HG02852 (cell line): ENCODE measurements around the gene TNS1.

ENCODE experiments used
- ATAC-seq: cut with Tn5 transposase; IDR thresholded peaks from one replicate; pipeline ENCODE4 v1.9.1; 2021; ENCODE audit warnings: mild to moderate bottlenecking, moderate library complexity; ENCODE audit not compliant: unreplicated experiment

Gene TNS1

DNA sequence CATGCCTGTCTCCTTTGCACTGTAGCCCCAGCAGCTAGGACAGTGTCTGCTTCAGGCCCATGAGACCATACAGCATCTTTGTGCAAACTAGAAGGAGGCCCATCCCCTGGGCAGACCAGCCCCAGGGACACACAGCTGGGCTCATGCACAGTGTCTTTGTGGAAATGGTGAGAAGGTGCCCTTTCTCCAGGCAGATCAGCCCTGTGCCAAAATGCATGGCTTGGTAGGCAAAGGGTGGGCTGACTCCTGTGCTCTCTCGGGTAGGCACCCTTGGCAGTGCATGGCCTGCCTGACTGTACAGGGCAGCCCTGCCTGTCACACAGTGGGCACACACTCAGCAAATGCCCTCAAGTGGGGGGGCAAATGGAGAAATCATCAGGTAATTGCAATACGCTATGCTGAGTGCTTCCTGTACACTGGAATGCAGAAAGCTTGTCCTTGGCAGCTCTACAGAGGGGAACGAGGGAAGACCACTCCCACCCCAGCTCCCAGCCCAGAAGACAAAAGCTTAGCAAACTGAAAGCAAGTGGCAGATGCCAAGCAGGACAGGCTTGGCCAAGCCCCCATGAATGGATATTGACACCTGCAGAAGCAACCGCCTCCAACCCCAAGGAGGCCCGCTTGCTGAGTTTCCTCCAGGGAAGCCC, 21.6 kb downstream of the TNS1 start:
- ATAC-seq, result no peak

DNA sequence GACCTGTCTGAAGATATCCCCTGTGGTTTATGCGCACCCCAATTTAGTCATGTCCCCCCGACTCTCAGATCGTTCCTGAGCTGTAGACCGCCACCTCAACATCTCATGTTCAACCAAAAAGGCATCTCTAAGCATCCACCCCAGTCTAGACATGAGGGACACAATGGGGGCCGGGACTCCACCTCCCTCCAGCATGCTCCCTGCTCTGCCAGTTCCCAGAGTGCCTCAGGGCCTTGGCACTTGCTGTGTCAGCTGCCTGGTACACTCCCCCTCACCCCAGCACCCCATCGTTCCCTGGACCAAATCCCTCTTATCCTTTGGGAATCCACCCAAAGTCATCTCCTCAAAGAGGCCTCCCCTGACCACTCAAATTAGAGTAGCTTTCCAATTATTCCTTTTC, 22.2 kb downstream of the TNS1 start:
- ATAC-seq, result no peak

- no peak for ATAC-seq
These were observed 22.8 kb downstream of the TNS1 start for GRCh38 chr2:217980036-217980435.

GRCh38 chr2:217979151-217979811, 23.5 kb downstream of the TNS1 start:
- no peak for ATAC-seq

DNA sequence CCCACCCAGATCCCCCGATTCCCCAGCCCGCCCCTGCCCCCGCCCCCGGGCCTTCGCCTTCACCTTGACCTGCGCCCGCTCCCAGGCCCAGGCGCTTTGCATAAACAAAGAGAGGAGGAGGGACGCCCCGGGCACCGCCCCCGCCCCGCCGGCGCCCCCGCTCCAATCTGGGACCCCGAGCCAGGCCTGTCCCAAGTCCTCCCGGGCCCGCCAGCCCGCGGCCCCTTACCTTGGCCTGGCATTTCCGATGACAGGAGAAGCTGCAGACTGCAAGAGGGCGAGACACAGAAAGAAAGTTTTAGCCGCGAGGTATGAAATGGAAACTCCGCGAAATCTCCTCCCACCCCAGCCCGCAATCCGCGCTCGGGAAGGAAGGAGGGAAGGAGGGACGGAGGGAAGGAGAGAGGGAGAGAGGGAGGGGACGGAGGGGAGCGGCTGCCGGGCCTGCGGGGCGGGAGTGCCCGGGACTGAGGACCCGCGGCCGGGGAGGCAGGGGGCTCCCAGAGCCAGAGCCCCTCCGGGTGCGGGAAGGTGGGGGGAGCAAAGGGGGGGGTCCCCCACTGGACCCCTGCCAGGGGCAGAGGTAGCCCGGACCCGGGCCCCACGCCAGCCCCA, 24.2 kb downstream of the TNS1 start:
- ATAC-seq, result no peak

DNA sequence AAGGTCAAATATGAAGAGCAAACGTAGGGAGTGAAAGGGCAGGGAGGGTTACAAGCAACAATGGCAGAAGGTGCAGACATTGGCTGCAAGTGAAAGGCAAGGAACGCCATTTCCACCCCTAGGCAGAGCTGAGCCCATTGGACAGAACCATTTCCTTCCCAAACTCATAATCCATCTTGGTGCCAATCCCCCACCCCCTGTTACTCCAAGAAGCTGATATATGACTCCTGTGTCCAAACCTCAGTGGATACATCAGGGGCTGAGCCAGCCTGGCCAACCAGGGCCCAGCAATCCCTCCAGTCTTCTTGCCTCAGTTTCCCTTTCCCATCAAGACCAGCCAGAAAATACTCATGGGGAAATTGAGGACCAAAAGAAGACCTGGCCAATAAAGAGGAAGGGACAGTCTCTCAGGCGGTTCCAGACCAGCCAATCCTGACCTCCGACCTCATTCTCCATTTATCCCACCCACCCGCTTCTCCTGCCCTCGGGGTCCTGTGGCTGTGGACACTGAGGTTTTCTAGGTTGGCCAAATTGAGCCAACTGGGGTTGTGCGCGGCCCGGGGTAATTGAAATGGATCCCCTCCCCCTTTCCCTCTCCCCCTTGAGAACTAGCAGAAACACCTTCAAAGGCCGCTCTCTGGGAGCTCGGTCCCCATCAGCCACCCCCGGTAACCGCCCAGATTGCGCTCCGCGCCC, 24.8 kb downstream of the TNS1 start:
- no peak for ATAC-seq

GRCh38 chr2:217976301-217976700, 26.5 kb downstream of the TNS1 start:
- ATAC-seq, result no peak

GRCh38 chr2:217975626-217976025, 27.2 kb downstream of the TNS1 start:
- ATAC-seq, result no peak

- ATAC-seq, result no peak
These were observed 28.3 kb downstream of the TNS1 start for GRCh38 chr2:217974389-217975005.

- ATAC-seq, result no peak
These were observed 29.6 kb downstream of the TNS1 start for GRCh38 chr2:217973008-217973787.

GRCh38 chr2:217972490-217972889, 30.3 kb downstream of the TNS1 start:
- ATAC-seq, result no peak

DNA sequence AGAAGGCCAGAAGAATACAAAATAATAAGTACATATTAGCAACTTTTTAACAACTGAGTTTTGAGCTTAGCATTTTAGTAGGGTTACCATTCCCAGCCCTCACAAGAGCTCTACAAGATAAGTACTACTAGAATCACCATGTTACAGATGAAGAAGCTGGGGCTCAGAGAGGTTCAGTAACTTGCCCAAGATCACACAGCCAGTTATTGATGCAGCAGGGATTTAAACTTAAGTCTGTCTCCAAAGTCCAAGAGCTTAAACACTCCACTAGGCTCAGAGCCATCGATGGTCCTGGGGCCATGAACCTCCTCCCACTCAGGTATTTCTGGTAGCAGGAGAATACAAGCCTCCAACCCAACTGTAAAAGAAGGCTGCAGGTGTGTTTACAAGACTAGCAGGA, 30.8 kb downstream of the TNS1 start:
- ATAC-seq, result no peak

DNA sequence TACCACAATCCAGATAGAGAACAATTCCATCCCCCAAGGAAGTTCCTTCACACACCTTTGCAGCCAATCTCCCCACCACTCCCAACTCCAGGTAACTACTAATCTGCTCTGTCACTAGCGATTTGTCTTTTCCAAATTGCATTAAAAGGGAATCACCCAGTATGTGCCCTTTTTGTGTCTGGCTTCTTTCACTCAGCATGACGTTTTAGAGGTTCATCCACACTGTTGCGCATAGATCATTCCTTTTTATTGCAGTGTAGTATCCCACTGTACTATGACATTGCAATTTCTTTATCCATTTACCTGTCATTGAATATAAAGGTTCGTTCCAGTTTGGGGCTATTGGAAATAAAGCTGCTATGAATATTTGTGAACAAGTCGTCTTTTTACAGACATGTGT, 31.6 kb downstream of the TNS1 start:
- ATAC-seq, result no peak

- ATAC-seq, result no peak
These were observed 32.6 kb downstream of the TNS1 start for GRCh38 chr2:217970206-217970605.

- no peak for ATAC-seq
These were observed 33.2 kb downstream of the TNS1 start for GRCh38 chr2:217969588-217969987.

DNA sequence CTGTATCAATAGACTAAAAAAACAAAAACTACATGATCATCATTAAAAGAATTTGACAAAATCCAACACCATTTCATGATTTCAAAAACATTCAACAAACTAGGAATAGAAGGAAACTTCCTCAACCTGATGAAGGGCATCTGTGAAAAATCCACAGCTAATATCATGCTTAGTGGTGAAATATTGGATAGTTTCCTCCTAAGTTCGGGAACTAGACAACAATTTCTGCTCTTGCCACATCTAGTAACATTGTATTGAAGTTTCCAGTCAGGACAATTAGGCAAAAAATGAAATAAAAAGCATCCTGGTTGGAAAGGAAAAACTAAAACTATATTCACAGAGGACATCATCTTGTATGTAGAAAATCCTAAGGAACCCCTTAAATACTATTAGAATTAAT, 34.8 kb downstream of the TNS1 start:
- no peak for ATAC-seq

DNA sequence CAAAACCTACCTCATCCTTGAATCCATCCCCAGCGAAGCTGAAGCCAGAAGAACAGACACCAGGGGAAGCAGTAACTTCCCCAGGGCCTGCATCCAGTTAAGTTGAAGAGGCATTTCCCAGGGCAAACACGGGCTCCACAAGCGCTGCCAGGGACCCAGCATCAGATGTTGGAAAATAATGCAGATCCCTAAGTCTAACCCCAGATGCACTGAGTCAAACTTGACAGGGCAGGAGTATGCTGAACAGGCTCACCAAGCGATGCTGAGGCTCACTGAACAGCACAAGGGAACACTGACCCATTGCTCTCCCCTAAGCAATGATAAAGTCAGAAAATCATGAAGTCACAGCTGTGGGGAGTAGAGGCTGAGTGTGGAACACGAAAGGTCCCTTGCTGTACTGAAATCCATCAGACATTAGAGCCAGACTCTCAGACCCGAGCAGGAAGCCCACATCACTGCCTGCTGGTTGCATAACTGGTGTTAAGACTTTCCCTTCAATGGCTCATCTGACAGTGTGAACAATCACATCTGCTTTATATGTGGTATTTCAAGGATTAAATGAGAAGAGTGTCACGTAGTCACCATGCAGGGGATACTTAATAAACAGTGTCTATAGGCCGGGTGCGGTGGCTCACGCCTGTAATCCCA, 36.2 kb downstream of the TNS1 start:
- ATAC-seq, result no peak

- ATAC-seq, result no peak
These were observed 38.3 kb downstream of the TNS1 start for GRCh38 chr2:217964275-217965161.

- no peak for ATAC-seq
These were observed 42.4 kb downstream of the TNS1 start for GRCh38 chr2:217960351-217960750.
